Stimulated activated naive CD4-positive, alpha-beta T cell (primary cell): ENCODE results near the gene KPNB1.
"Not testable (repeated sequence)": the region's sequence is repeated elsewhere in the genome, so short reads cannot be mapped to it uniquely, and the experiment has no call there.

Experiments used
- DNase-seq, 6 experiments: peaks; one replicate each; lab custom pipeline; 2025; lab: John Stamatoyannopoulos, UW

Gene KPNB1

GRCh38 chr17:47676510-47677165, 26.9 kb downstream of the KPNB1 start:
- DNase-seq = no peak

DNA sequence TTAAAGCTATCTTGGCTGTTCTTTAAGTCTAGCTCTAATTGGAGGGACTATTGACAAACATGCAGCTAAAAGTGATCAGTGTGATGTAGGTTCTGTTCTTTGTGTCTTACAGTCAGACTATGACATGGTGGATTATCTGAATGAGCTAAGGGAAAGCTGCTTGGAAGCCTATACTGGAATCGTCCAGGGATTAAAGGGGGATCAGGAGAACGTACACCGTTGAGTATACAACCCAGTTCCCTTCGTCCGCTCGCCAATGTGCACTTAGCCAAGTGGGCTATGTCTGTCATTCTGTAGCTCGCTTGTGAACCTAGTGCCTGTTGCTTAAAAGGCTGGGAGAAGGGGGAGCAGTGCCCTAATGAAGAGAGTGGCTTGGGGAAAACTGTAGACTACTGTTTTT, 28.5 kb downstream of the KPNB1 start:
- DNase-seq = no peak

- no peak for DNase-seq
These were observed 32.4 kb downstream of the KPNB1 start for GRCh38 chr17:47682138-47682537.

DNA sequence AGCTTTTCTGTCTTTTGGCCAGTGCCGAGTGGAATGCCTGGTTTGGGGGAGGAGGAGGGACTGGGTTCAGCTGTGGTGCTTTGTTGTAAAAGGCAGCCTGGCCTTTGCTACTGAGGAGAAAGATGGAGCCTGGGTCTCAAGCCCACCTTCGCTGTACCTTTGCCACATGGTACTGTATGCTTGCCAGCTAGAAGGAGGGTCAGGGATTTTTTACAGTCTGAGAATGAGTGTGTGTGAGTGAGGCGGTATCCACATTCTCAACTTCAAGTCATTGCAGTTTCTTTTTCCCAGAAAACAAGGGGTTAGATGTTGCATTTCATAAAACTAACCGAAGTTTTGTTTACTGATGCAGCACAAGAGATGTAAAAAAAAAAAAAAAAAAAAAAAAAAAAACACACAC, 33.0 kb downstream of the KPNB1 start:
- not testable (repeated sequence) for DNase-seq

DNA sequence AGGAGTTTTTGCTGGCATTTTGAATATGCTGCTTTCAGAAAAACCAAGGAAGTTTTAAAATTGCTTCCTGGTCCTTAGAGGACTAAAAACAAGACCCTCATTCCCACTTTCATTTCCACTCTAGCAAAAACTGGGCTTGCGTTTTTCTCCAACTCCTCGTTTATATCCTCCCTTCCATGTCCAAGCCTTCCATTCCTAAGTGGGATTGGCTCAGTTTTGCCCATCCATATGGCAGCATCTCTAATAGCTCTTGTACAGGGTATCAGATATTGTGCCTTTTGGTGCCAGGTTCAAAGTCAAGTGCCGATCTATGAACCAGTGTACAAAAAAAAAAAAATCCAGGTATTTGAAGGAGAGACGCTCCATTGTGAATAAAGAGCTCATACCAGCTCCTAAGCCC, 34.3 kb downstream of the KPNB1 start:
- DNase-seq = no peak

- DNase-seq = no peak
These were observed 34.9 kb downstream of the KPNB1 start for GRCh38 chr17:47684535-47685193.

GRCh38 chr17:47685556-47686275, 36.0 kb downstream of the KPNB1 start:
- DNase-seq = no peak

DNA sequence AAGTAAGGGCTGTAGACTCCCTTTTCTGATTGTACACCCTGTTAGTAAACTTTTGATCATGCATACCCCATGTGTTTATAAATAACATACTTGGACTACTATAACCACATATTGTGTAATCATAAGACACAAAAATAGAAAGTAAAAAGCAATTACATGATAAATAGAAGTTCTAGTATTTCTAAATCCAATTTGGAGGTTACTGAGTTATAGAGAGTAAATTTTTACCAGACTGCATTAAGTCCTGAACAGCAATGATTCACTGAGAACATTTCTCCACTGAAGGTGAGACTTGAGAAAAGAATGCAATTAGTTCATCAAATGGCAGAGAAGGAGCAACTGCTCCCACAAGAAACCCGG, 36.5 kb downstream of the KPNB1 start:
- no peak for DNase-seq

DNA sequence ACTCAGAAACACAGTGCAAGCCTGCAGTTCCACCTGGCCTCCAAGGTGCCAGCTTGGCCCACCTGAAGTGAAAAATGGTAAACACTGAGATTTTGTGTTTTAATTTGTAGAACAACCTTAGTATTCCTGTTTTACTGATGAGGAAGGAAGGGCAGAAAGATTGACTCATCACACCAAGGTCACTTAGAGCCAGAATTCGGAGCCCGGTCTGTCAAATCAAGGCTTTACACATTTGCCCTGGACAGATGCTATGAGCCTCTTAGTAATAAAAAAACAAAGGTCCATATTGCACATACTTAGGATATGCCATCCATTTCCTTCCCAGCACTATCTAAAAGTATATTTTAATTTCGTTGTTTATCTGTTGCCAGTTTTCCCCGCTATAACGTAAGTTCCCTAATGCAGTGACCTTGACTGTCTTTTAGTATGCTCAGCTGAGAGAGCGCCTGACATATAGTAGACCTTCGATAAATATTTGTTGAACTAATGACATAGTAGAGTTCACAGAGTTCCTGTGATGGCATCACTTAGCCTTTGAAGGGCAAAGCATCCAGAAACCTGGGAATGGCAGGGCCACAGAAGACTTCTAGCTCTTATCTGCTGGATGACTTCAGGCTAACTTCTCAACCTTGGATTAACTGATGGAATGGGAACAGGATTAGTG, 37.1 kb downstream of the KPNB1 start:
- DNase-seq = no peak

GRCh38 chr17:47687328-47687690, 37.6 kb downstream of the KPNB1 start:
- DNase-seq = no peak

DNA sequence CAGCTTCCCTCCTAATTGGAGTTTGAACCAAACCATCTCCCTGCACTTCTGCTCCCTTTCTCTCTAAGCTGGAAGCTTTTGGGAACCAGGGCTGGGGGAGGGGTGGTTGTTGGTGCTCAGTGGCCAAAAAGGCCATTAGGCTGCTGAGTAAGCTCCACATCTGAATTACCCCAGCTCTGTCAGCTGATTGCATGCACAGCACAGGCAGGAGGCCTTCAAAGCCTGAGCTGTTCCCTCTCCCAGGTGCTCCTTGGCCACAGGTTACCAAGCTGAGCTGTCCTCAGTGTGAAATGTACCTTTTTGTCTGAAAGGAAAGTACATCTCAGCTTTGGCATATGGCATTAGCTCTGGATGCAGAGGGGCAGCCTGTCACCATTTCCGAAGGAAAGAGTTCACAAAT, 38.0 kb downstream of the KPNB1 start:
- DNase-seq = no peak

- DNase-seq = no peak
These were observed 40.4 kb downstream of the KPNB1 start for GRCh38 chr17:47690121-47690520.

GRCh38 chr17:47692137-47692894, 42.6 kb downstream of the KPNB1 start:
- no peak for DNase-seq

DNA sequence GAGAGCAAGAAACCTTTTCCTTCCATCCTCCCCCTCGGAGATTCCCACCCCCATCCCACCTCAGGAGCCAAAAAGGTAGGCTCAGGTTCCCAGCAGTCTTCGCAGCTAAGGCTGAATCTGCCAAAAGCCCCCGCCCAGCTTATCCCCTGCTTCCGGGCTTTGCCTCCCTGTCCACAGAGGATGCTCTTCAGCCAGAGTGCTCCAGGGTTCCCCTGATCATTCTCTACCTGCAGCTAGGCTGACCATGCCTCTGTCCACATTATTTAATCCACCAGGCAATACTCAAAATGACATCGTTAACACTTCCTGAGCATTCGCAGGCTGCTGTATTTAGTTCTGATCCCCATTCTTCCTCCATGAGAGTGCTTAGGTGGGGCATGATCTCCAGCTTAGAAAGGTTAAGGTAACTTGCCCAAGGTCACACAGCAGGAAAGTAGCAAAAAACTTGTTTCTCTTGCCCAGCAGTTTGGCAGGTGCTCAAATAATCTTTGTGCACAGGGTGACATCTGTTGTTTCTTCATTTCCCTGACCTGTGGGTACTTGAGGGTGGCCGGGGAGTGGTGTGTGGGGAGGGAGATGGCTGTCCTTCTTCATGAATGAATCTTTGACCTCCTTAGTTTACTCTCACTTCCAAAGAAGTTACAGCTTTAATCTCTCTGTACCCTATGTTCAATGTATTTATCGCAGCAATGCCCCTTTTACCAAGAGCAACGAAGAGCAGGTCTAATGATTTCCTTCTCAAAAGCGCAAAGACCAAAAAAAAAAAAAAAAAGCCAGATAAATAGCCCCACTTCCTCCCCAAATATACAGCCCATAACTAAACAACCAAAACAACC, 43.4 kb downstream of the KPNB1 start:
- DNase-seq = no peak

DNA sequence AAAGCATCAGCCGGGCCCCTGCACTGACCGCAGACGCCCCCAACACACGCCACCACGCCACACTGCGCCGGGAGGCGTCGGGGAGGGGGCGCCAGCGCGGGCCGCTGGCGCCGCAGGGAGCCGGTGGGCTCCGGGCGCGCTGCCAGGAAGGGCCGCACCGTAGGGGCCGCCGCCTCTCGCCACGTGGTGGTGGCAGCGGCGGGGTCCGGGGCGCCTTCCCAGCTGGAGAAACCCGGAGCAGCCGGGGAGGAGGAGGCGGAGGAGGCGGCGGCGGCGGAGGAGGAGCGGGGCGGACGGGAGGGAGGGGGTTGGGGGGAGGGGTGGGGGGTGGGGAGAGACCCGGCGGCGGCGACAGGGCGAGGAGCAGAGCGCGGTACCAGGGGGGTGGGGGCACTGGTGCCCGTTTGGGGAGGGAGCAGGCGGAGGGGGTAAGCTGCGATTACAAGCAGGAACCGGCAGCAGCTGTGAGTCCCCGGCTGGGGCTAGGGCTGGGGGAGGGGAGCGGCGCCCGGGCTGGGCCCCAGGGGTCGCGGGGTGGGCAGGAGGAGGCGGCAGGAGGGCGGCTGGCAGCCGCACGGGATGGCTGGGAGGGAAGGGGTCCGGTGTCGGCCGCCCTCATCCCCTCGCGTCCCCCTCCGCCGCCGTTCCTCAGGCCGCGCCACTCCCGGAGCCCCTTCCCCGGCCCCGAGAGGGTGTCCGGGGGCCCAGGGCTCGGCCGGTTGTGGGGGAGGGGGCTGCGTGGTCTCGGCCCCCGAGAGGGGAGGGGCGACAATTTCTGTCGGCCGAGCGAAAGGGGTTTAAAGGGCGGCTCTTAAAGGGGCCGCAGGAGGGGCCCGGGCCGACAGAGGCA, 44.2 kb downstream of the KPNB1 start, which contains the start of gene TBKBP1:
TSS of gene TBKBP1 (plus strand) at position 431 of the 850 bp plus-strand sequence. CDS start 1,952 bp downstream, outside the sequence.
- peak in 4 of 6 experiments; percentile 23 to 54 (median 34) for DNase-seq

GRCh38 chr17:47694581-47695428, 45.1 kb downstream of the KPNB1 start:
- peak in 4 of 6 experiments; percentile 8 to 34 (median 20) for DNase-seq

- no peak for DNase-seq
These were observed 46.0 kb downstream of the KPNB1 start for GRCh38 chr17:47695429-47696376.
